ENCODE data around the gene LRRN2. TPM values are rescaled to one million over a fixed set of nuclear protein-coding genes. Genes with fewer than 3 reads are reported as not detected.

The LRRN2 gene
- total and polyA plus RNA-seq, 2 experiments from 2014 or later: 0.74 to 2.6 TPM

DNA sequence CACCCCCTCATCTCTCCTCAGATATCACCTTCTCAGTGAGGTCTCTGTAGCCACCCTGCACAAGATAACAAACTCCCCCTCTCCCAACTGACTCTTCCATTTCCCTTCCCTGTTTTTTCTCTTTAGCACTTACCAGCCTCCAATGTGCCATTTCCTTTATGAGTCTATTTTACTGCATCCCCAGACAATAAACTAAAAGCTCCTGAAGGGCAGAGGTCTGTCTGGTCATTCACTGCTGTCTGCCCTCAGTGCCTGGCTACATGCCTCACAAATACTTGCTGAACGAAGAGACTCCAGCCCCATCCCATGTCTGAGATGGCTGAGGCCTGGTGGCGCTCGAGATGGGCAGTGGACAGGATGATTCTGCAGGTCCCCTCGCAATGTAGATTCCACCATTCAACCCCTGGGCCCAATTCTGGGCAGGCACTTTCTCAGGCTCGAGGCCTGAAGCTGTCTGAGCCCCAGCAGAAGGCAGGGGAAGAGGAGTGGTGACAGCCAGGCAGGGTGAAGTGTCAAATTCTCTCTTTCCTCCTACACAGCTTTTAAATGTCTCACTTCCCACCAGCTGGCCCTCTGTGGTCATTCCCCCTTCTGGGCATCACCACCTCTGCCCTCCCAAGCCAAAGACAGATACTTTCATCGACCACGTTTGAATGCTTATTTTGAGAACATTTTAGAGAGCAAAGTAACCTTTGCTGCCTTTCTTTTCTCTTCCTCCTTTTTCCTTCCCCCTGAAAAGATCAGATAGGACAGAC lies 6.6 kb downstream of the LRRN2 start (continued):
- no peak for TF ChIP-seq JUNB (IDR thresholded peaks at IDR 0.05; ENCODE audit: unreplicated experiment)
- TF ChIP-seq, protein P1, sequence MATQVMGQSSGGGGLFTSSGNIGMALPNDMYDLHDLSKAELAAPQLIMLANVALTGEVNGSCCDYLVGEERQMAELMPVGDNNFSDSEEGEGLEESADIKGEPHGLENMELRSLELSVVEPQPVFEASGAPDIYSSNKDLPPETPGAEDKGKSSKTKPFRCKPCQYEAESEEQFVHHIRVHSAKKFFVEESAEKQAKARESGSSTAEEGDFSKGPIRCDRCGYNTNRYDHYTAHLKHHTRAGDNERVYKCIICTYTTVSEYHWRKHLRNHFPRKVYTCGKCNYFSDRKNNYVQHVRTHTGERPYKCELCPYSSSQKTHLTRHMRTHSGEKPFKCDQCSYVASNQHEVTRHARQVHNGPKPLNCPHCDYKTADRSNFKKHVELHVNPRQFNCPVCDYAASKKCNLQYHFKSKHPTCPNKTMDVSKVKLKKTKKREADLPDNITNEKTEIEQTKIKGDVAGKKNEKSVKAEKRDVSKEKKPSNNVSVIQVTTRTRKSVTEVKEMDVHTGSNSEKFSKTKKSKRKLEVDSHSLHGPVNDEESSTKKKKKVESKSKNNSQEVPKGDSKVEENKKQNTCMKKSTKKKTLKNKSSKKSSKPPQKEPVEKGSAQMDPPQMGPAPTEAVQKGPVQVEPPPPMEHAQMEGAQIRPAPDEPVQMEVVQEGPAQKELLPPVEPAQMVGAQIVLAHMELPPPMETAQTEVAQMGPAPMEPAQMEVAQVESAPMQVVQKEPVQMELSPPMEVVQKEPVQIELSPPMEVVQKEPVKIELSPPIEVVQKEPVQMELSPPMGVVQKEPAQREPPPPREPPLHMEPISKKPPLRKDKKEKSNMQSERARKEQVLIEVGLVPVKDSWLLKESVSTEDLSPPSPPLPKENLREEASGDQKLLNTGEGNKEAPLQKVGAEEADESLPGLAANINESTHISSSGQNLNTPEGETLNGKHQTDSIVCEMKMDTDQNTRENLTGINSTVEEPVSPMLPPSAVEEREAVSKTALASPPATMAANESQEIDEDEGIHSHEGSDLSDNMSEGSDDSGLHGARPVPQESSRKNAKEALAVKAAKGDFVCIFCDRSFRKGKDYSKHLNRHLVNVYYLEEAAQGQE (IDR thresholded peaks at IDR 0.05; ENCODE audit: unreplicated experiment): no peak

DNA sequence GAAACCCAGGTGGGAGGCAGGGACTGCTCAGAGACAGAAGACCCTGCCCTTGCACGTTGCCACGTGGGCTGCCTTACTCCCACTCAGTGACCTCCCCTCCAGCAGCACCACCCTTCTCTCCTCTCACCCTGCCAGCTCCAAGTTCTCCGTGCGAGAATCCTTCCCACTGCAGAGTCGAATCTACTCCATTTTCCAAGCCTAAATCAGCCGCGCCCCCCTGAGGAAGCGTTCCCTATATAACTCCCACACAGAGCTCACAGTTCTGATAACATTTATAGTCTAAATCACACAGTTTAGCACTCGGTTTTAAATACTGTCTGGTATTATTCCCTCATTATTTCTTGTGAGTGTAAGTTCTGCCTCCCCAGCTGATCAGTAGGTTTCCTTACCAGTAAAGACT lies 7.7 kb downstream of the LRRN2 start:
- no peak overlapping the region for H3K27ac ChIP-seq (ENCODE audit: low read depth)
- H3K79me2 ChIP-seq (replicated peaks; ENCODE audit: insufficient read depth): no peaks in the 10 kb centered on the region
- peaks cover 4% of the 10 kb centered on the region; the same call in 1 of the 2 replicates for H3K27me3 ChIP-seq (ENCODE audit: insufficient read depth)
- ATAC-seq: no peak
- H3K4me3 ChIP-seq: no peak overlapping the region
- no peak overlapping the region for H3K4me2 ChIP-seq
- no peaks in the 10 kb centered on the region for H4K20me1 ChIP-seq (replicated peaks; ENCODE audit: insufficient read depth)
- Mint-ChIP-seq H3K4me3 (no peak overlapping the region), H3K36me3 (ENCODE audit: low read depth) (no peaks in the 10 kb centered on the region; the same call in 1 of the 3 replicates), H3K9me3 (no peaks in the 10 kb centered on the region), H3K27ac (no peak overlapping the region), H3K27me3 (ENCODE audit: insufficient read depth, low read depth, poor library complexity) (peaks cover 3% of the 10 kb centered on the region), H3K4me1 (peaks cover 23% of the 10 kb centered on the region)
- H2AFZ ChIP-seq: no peak overlapping the region
- no peaks in the 10 kb centered on the region for H3F3A ChIP-seq (replicated peaks; ENCODE audit: low read depth)
- peaks cover 3% of the 10 kb centered on the region; the same call in 1 of the 2 replicates for H3K4me1 ChIP-seq (ENCODE audit: insufficient read depth)
- no peaks in the 10 kb centered on the region for H3K9me2 ChIP-seq (ENCODE audit: insufficient read depth)
- no peaks in the 10 kb centered on the region for H3K36me3 ChIP-seq (ENCODE audit: insufficient read depth)
- no peak for DNase-seq (ENCODE audit: low spot score)
- TF ChIP-seq CREB1 (CRISPR knock-in tag; IDR thresholded peaks at IDR 0.05; ENCODE audit: low read depth): no peak
- no peak for TF ChIP-seq ZNF114 (CRISPR knock-in tag; IDR thresholded peaks at IDR 0.05)
- TF ChIP-seq, protein P2, sequence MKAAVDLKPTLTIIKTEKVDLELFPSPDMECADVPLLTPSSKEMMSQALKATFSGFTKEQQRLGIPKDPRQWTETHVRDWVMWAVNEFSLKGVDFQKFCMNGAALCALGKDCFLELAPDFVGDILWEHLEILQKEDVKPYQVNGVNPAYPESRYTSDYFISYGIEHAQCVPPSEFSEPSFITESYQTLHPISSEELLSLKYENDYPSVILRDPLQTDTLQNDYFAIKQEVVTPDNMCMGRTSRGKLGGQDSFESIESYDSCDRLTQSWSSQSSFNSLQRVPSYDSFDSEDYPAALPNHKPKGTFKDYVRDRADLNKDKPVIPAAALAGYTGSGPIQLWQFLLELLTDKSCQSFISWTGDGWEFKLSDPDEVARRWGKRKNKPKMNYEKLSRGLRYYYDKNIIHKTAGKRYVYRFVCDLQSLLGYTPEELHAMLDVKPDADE (IDR thresholded peaks at IDR 0.05): no peak
- no peak for TF ChIP-seq EZH2phosphoT487 (IDR thresholded peaks at IDR 0.05; ENCODE audit: unreplicated experiment)
- TF ChIP-seq, protein P3, sequence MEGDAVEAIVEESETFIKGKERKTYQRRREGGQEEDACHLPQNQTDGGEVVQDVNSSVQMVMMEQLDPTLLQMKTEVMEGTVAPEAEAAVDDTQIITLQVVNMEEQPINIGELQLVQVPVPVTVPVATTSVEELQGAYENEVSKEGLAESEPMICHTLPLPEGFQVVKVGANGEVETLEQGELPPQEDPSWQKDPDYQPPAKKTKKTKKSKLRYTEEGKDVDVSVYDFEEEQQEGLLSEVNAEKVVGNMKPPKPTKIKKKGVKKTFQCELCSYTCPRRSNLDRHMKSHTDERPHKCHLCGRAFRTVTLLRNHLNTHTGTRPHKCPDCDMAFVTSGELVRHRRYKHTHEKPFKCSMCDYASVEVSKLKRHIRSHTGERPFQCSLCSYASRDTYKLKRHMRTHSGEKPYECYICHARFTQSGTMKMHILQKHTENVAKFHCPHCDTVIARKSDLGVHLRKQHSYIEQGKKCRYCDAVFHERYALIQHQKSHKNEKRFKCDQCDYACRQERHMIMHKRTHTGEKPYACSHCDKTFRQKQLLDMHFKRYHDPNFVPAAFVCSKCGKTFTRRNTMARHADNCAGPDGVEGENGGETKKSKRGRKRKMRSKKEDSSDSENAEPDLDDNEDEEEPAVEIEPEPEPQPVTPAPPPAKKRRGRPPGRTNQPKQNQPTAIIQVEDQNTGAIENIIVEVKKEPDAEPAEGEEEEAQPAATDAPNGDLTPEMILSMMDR (conservative IDR thresholded peaks at IDR 0.05; ENCODE audit: low read depth in 2 of 2): peak in 1 of 2 experiments; percentile 20; a peak in 1 of 4 replicates

Data from GM23338 (cell line).